Limb (tissue), 2 donors: ENCODE measurements around the gene FAM24B.

Experiments
- DNase-seq, 2 donors: peaks; one replicate each; pipeline ENCODE4 v3.0.0-alpha.2; 2016; ENCODE audit errors: extremely low spot score in 2 of 2

Gene FAM24B

GRCh38 chr10:122828716-122829255 is 50.6 kb downstream of the FAM24B start:
- no peak for DNase-seq

- DNase-seq: no peak
Measured at GRCh38 chr10:122827302-122827701, 52.1 kb downstream of the FAM24B start.

GRCh38 chr10:122822973-122823690 is 56.2 kb downstream of the FAM24B start:
- no peak for DNase-seq

- DNase-seq: no peak
Measured at GRCh38 chr10:122821808-122822207, 57.6 kb downstream of the FAM24B start.

GRCh38 chr10:122815458-122815857 is 63.9 kb downstream of the FAM24B start:
- DNase-seq: no peak

GRCh38 chr10:122814493-122814892 is 64.9 kb downstream of the FAM24B start:
- DNase-seq: no peak

GRCh38 chr10:122812751-122813150 is 66.6 kb downstream of the FAM24B start:
- no peak for DNase-seq

GRCh38 chr10:122802282-122802681 is 77.1 kb downstream of the FAM24B start:
- no peak for DNase-seq
